GM19395 (cell line): ENCODE data around the gene AKAP7.
"Not testable (repeated sequence)": the region's sequence is repeated elsewhere in the genome, so short reads cannot be mapped to it uniquely, and the experiment has no call there.

ENCODE experiments used
- ATAC-seq: cut with Tn5 transposase; IDR thresholded peaks from one replicate; pipeline ENCODE4 v1.9.1; 2021; ENCODE audit warnings: mild to moderate bottlenecking, moderate library complexity; ENCODE audit not compliant: unreplicated experiment

Gene AKAP7

GRCh38 chr6:131288214-131288613 lies 152.9 kb downstream of the AKAP7 start:
- no peak for ATAC-seq

DNA sequence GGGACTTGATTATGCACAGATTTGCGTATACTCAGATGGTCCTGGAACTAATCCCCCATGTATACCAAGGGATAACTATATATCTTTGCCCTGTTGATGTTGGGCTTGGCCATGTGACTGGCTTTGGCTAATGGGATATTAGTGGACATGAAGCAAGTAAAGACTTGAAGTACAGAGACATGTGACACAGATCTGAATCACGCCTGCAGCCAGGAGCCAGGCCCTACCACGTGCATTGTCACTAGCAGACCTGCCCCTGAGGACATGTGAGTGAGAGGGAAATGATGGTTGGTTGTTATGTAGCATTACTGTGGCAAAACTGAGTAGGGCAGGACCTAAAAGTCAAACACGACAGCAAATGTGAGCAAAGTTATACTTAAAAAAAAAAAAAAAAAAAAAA lies 155.7 kb downstream of the AKAP7 start:
- no peak for ATAC-seq

- no peak for ATAC-seq
These were observed 157.1 kb downstream of the AKAP7 start for GRCh38 chr6:131292145-131292938.

- ATAC-seq = no peak
These were observed 158.2 kb downstream of the AKAP7 start for GRCh38 chr6:131293472-131293911.

- no peak for ATAC-seq
These were observed 159.8 kb downstream of the AKAP7 start for GRCh38 chr6:131295081-131295480.

GRCh38 chr6:131300826-131301225 lies 165.6 kb downstream of the AKAP7 start:
- not testable (repeated sequence) for ATAC-seq

GRCh38 chr6:131303338-131303930 lies 168.2 kb downstream of the AKAP7 start:
- no peak for ATAC-seq

GRCh38 chr6:131305037-131305850 lies 170.0 kb downstream of the AKAP7 start:
- no peak for ATAC-seq

DNA sequence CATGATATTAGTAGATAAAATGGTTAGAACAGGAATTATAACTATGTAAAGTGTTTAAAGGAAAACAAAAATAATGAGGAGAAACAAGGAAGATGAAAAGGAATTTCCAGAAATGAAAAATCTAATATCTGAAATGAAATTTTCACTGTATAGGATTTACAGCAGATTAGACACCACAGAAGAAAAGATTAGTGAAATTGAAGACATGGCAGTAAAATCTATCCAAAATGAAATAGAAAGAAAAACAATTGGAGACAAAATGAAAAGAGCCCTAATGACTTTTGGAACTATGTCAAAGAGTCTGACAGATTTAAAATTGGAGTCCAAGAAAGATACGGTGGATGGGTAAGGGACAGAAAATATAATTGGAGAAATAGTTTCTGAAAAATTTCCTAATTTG lies 174.2 kb downstream of the AKAP7 start:
- ATAC-seq = no peak

GRCh38 chr6:131314838-131315237 lies 179.6 kb downstream of the AKAP7 start:
- ATAC-seq = no peak

DNA sequence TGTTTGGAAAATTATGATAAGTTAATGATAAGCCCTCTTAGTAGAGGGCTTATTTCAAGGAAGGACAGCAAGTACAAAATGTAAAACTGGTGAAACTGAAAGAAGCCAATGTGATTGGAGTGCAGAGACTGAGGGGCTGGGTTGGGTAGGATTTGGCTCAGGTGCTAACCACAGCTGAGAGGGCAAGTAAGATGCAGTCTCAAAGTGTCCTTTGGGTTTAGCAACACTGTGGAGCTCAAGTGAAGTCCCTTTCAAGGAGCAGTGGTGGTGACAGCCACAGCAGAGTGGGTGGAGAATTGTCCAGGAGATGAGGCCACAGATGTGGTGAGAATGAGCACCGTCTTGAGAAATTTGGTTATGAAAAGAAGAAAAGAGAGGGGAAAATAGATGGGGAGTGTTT lies 181.4 kb downstream of the AKAP7 start:
- no peak for ATAC-seq

- ATAC-seq = no peak
These were observed 182.2 kb downstream of the AKAP7 start for GRCh38 chr6:131317516-131317915.

- ATAC-seq = no peak
These were observed 186.3 kb downstream of the AKAP7 start for GRCh38 chr6:131321589-131321988.

DNA sequence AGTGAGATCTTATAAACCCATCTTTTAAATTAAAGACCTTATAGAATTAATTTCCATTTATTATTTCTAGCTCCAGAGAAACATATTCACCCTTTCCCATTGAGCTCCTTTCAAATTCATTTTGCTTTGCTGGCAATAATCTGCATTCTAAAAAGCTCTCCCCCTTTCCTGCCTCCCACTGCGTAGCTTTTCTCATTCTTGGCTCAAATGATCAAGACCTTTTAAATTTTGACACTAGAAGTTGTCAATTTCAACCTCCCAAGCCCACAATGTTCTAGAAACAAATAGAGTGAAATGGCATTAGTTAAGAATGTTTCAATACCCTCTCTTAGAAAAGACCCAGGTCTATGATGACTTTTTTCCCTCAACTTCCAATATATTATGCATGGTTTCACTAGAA lies 186.9 kb downstream of the AKAP7 start:
- ATAC-seq = no peak

DNA sequence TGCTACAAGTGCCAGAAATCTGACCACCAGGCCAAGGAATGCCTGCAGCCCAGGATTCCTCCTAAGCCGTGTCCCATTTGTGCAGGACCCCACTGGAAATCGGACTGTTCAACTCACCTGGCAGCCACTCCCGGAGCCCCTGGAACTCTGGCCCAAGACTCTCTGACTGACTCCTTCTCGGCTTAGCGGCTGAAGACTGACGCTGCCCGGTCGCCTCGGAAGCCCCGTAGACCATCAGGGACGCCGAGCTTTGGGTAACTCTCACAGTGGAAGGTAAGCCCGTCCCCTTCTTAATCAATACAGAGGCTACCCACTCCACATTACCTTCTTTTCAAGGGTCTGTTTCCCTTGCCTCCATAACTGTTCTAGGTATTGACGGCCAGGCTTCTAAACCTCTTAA lies 190.4 kb downstream of the AKAP7 start:
- not testable (repeated sequence) for ATAC-seq

DNA sequence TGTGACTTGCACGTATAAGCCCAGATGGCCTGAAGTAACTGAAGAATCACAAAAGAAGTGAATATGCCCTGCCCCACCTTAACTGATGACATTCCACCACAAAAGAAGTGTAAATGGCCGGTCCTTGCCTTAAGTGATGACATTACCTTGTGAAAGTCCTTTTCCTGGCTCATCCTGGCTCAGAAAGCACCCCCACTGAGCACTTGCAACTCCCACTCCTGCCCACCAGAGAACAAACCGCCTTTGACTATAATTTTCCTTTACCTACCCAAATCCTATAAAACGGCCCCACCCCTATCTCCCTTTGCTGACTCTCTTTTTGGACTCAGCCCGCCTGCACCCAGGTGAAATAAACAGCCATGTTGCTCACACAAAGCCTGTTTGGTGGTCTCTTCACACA lies 193.5 kb downstream of the AKAP7 start:
- ATAC-seq = not testable (repeated sequence)

- ATAC-seq = no peak
These were observed 195.9 kb downstream of the AKAP7 start for GRCh38 chr6:131331151-131331550.

- ATAC-seq = no peak
These were observed 196.9 kb downstream of the AKAP7 start for GRCh38 chr6:131331873-131332781.
